Upper lobe of right lung (tissue), 1 donor: ENCODE results near the gene ZC3H13. TPM values are rescaled to one million over a fixed set of nuclear protein-coding genes. Genes with fewer than 3 reads are reported as not detected.
"Not testable (repeated sequence)": the region's sequence is repeated elsewhere in the genome, so short reads cannot be mapped to it uniquely, and the experiment has no call there.

Experiments used
- ATAC-seq: fragments of 200-7000 bp; cut with Tn5 transposase; one replicate; pipeline ENCODE4 v1.9.1; 2020; ENCODE audit warnings: mild to moderate bottlenecking, moderate library complexity
- DNase-seq: peaks from one replicate; pipeline ENCODE4 v3.0.0-alpha.2; 2020
- H3K27ac ChIP-seq: fragments of 200-600 bp; one replicate; pipeline ENCODE4 v1.8.0; 2022
- H3K27me3 ChIP-seq: fragments of 200-600 bp; one replicate; pipeline ENCODE4 v1.8.0; 2022; ENCODE audit warnings: mild to moderate bottlenecking
- H3K36me3 ChIP-seq: fragments of 200-600 bp; one replicate; pipeline ENCODE4 v1.8.0; 2022
- H3K4me1 ChIP-seq: fragments of 200-600 bp; one replicate; pipeline ENCODE4 v1.8.0; 2022
- H3K4me3 ChIP-seq: fragments of 200-600 bp; one replicate; pipeline ENCODE4 v1.8.0; 2022; ENCODE audit warnings: mild to moderate bottlenecking
- H3K9me3 ChIP-seq: fragments of 200-600 bp; one replicate; pipeline ENCODE4 v1.8.0; 2022
- intact Hi-C: fragments of 100-400 bp; cut with DNase I; formaldehyde crosslinking; loops from one replicate; pipeline ENCODE4 v1.11.0; 2022
- total RNA-seq: library from RNA; stranded (reverse); fragmentation: NEBNext Ultra II Directional; extraction: Animal tissue kit (Norgen Biotek cat#: 25700); gene quantifications from one replicate; pipeline ENCODE4 v1.2.1, GENCODE V29; 2021
- TF ChIP-seq, protein P1 (sequence below): fragments of 200-600 bp; IDR thresholded peaks from one replicate; pipeline ENCODE4 v1.8.0; 2022; ENCODE audit warnings: antibody characterized with exemption
- donor health status: DM: no; HTN: yes; CAD: no; lungs with severe emphysema.

ZC3H13 gene
- total RNA-seq, 1 donor from 2014 or later: 49.2 TPM

GRCh38 chr13:45989607-45990006 lies 62.9 kb downstream of the ZC3H13 start:
- intact Hi-C loops: no loop called here
- DNase-seq (no peak), ATAC-seq (no peak)
- Histone ChIP-seq H3K27ac (no peak overlapping the region), H3K27me3 (no peaks in the 10 kb centered on the region), H3K4me3 (no peak overlapping the region), H3K36me3 (peaks cover 43% of the 10 kb centered on the region), H3K9me3 (no peaks in the 10 kb centered on the region), H3K4me1 (no peaks in the 10 kb centered on the region)
- TF ChIP-seq, protein P1, sequence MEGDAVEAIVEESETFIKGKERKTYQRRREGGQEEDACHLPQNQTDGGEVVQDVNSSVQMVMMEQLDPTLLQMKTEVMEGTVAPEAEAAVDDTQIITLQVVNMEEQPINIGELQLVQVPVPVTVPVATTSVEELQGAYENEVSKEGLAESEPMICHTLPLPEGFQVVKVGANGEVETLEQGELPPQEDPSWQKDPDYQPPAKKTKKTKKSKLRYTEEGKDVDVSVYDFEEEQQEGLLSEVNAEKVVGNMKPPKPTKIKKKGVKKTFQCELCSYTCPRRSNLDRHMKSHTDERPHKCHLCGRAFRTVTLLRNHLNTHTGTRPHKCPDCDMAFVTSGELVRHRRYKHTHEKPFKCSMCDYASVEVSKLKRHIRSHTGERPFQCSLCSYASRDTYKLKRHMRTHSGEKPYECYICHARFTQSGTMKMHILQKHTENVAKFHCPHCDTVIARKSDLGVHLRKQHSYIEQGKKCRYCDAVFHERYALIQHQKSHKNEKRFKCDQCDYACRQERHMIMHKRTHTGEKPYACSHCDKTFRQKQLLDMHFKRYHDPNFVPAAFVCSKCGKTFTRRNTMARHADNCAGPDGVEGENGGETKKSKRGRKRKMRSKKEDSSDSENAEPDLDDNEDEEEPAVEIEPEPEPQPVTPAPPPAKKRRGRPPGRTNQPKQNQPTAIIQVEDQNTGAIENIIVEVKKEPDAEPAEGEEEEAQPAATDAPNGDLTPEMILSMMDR: no peak

- intact Hi-C loops, ATAC-seq, H3K27me3 ChIP-seq, H3K4me3 ChIP-seq, H3K4me1 ChIP-seq, H3K27ac ChIP-seq, H3K9me3 ChIP-seq, DNase-seq: not testable (repeated sequence)
- H3K36me3 ChIP-seq: peaks cover 59% of the 10 kb centered on the region
These were observed 71.4 kb downstream of the ZC3H13 start for GRCh38 chr13:45981127-45981526.

DNA sequence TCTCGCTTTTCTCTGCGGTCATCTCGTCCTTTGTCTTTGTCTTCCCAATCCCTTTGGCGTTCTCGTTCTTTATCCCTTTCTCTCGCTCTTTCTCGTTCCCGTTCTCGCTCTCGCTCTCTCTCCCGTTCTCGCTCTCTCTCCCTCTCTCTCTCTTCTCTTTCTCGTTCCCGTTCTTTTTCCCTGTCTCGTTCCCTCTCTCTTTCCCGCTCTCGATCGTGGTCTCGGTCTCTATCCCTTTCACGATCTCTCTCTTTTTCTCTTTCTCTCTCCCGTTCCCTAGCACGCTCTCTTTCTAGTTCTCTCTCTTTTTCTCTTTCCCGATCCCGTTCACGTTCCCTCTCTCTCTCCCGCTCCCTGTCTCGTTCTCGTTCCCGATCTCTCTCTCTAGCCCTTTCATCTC lies 77.2 kb downstream of the ZC3H13 start:
- no peak for DNase-seq
- H3K36me3 ChIP-seq: peaks cover 70% of the 10 kb centered on the region

GRCh38 chr13:45974500-45974899 lies 78.0 kb downstream of the ZC3H13 start:
- no peaks in the 10 kb centered on the region for H3K9me3 ChIP-seq
- H3K4me3 ChIP-seq: no peak overlapping the region
- no peak overlapping the region for H3K27ac ChIP-seq
- no peak for ATAC-seq
- intact Hi-C loops: no loop called here
- TF ChIP-seq, protein P1: no peak
- no peaks in the 10 kb centered on the region for H3K4me1 ChIP-seq
- no peaks in the 10 kb centered on the region for H3K27me3 ChIP-seq
- DNase-seq: no peak
- peaks cover 73% of the 10 kb centered on the region for H3K36me3 ChIP-seq

More for the DNA sequence above, 77.2 kb downstream of the ZC3H13 start:
- no peak overlapping the region for H3K27ac ChIP-seq
- no peaks in the 10 kb centered on the region for H3K27me3 ChIP-seq
- H3K9me3 ChIP-seq: no peaks in the 10 kb centered on the region
- no peaks in the 10 kb centered on the region for H3K4me1 ChIP-seq
- no peak overlapping the region for H3K4me3 ChIP-seq
- TF ChIP-seq, protein P1: no peak
- intact Hi-C loops: no loop called here
- ATAC-seq: no peak

- H3K4me3 ChIP-seq: no peak overlapping the region
- TF ChIP-seq, protein P1: no peak
- H3K27ac ChIP-seq: no peak overlapping the region
- intact Hi-C loops: no loop called here
- peaks cover 81% of the 10 kb centered on the region for H3K36me3 ChIP-seq
- no peaks in the 10 kb centered on the region for H3K4me1 ChIP-seq
- no peaks in the 10 kb centered on the region for H3K9me3 ChIP-seq
- ATAC-seq: no peak
- H3K27me3 ChIP-seq: no peaks in the 10 kb centered on the region
- DNase-seq: no peak
These were observed 85.0 kb downstream of the ZC3H13 start for GRCh38 chr13:45967589-45967988.

DNA sequence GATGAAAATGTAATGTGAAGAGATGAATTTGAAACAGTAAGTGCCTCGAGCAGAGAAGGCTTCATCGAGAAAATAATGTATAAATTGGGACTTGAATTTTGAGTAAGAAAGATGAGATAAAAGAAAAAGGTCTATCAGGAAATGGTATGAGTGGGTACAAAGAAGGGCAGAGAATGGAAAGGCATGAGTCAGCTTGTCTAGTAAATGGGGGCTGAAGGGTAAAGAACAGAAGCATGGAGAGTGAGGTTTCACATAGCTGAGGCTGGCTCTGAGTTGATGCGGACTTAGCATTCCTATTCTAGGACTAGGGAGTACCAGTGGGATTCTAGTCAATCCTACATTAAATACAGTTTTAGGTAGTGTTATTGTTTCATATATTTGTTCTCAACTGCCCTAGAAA lies 85.8 kb downstream of the ZC3H13 start:
- Histone ChIP-seq H3K27me3 (no peaks in the 10 kb centered on the region), H3K27ac (no peak overlapping the region), H3K4me3 (no peak overlapping the region), H3K36me3 (peaks cover 89% of the 10 kb centered on the region), H3K4me1 (no peaks in the 10 kb centered on the region), H3K9me3 (no peaks in the 10 kb centered on the region)
- TF ChIP-seq, protein P1: no peak
- intact Hi-C loops: no loop called here
- no peak for DNase-seq
- no peak for ATAC-seq
